ENCODE results near the gene PPIH. TPM values are rescaled to one million over a fixed set of nuclear protein-coding genes. Genes with fewer than 3 reads are reported as not detected.
A peak's percentile ranks its signal among the peaks of the same experiment; 100 is the strongest.

The PPIH gene
- total RNA-seq, 2 donors from 2014 or later, result 63.3 to 73.2 TPM

DNA sequence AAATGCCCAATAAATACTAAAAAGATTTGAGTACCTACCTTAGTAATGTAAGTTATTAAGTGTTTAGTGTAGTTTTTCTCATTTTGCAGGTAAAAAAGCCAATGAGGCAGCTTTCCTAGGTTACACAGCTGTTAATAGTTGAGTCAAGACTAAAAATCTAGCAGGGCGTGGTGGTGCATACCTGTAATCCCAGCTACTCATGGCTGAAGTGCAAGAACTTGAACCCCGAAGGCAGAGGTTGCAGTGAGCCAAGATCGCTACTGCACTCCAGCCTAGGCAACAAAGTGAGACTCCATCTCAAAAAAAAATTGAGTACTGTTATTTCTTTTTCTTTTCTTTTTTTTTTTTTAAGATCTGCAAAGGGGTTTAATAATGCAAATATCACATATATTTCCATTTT, 31.7 kb downstream of the PPIH start:
- no peaks in the 10 kb centered on the region for H3K27me3 Mint-ChIP-seq (ENCODE audit: insufficient read depth)
- H3K36me3 Mint-ChIP-seq (ENCODE audit: low read depth), result peaks cover 36% of the 10 kb centered on the region
- no peak overlapping the region for H3K27ac Mint-ChIP-seq
- Histone ChIP-seq H3K9ac (ENCODE audit: extremely low read depth, low read length, poor library complexity, severe bottlenecking) (no peak overlapping the region), H3K4me1 (ENCODE audit: control insufficient read depth, insufficient read depth, low read length) (peaks cover 35% of the 10 kb centered on the region), H3K27ac (ENCODE audit: low read depth, low read length) (no peak overlapping the region), H3K4me3 (ENCODE audit: low read length) (no peak overlapping the region), H3K9me3 (ENCODE audit: control insufficient read depth, low read length) (no peaks in the 10 kb centered on the region), H3K27me3 (ENCODE audit: control insufficient read depth, insufficient read depth, low read length, poor library complexity, severe bottlenecking) (no peaks in the 10 kb centered on the region), H3K36me3 (ENCODE audit: control insufficient read depth, insufficient read depth, low read length) (peaks cover 67% of the 10 kb centered on the region)
- H3K4me1 Mint-ChIP-seq, result peaks cover 60% of the 10 kb centered on the region
- no peak overlapping the region for H3K4me3 Mint-ChIP-seq
- no peaks in the 10 kb centered on the region for H3K9me3 Mint-ChIP-seq
- DNase-seq, result no peak
- TF ChIP-seq, protein P1, sequence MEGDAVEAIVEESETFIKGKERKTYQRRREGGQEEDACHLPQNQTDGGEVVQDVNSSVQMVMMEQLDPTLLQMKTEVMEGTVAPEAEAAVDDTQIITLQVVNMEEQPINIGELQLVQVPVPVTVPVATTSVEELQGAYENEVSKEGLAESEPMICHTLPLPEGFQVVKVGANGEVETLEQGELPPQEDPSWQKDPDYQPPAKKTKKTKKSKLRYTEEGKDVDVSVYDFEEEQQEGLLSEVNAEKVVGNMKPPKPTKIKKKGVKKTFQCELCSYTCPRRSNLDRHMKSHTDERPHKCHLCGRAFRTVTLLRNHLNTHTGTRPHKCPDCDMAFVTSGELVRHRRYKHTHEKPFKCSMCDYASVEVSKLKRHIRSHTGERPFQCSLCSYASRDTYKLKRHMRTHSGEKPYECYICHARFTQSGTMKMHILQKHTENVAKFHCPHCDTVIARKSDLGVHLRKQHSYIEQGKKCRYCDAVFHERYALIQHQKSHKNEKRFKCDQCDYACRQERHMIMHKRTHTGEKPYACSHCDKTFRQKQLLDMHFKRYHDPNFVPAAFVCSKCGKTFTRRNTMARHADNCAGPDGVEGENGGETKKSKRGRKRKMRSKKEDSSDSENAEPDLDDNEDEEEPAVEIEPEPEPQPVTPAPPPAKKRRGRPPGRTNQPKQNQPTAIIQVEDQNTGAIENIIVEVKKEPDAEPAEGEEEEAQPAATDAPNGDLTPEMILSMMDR (conservative IDR thresholded peaks at IDR 0.05), result no peak
- 91 to 100% methylated on average over 1 to 3 of the region's 3 CpGs for WGBS, 2 experiments (ENCODE audit: insufficient coverage in 1 of 2, insufficient read length in 1 of 2)

DNA sequence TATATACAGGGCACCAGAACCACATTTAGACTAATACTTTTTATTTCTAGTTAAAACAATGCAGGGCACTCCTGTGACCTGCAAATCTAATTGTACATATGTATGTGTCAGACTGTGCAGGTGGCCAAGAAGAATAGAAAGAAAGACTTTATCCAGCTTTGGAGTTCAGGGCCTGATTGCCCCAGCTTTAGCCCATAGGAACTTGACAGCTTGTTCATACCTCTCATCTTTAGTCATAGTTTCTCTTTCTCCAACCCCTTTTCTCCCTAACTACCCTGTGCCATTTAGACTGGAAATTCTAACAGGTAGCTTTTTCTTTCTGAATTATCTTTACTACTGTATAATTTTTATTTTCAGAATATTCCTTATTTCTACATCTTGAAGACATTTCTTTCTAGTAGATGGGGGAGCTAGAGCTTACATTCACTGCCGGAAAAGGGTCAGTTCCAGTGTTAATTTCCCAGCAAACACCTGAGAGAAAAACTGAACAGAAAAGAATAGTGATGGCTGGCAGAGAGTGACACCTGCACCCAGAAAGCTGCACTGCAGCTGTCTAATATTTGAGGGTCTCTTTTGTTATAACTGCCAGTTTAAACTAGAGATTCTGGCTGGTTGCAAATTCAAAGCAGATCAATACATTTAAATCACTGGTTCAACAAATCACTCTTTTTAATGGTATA, 32.4 kb downstream of the PPIH start:
- H3K36me3 ChIP-seq (ENCODE audit: control insufficient read depth, insufficient read depth, low read length), result peaks cover 67% of the 10 kb centered on the region
- no peak overlapping the region for H3K4me3 Mint-ChIP-seq
- H3K4me1 Mint-ChIP-seq, result peaks cover 53% of the 10 kb centered on the region

DNA sequence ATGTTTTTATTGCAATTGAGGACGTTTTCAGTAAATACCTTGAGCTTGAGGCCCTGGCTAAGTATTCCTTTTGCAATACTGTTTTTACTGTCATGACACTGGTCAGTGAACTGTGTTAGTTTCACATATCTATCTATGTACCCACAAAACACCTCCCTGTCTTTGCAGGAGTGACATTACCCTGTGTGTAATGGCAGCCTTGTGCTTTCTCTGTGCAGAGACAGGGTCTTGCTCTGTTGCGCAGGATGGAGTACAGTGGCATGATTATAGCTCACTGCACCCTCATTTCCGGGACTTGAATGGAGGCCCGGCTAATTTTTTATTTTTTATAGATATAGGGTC, 32.9 kb downstream of the PPIH start:
- peaks cover 44% of the 10 kb centered on the region for H3K36me3 Mint-ChIP-seq (ENCODE audit: low read depth)
- no peak for DNase-seq
- Histone ChIP-seq H3K9me3 (ENCODE audit: control insufficient read depth, low read length) (no peaks in the 10 kb centered on the region), H3K27me3 (ENCODE audit: control insufficient read depth, insufficient read depth, low read length, poor library complexity, severe bottlenecking) (no peaks in the 10 kb centered on the region), H3K27ac (ENCODE audit: low read depth, low read length) (no peak overlapping the region), H3K9ac (ENCODE audit: extremely low read depth, low read length, poor library complexity, severe bottlenecking) (no peak overlapping the region), H3K36me3 (ENCODE audit: control insufficient read depth, insufficient read depth, low read length) (peaks cover 67% of the 10 kb centered on the region), H3K4me1 (ENCODE audit: control insufficient read depth, insufficient read depth, low read length) (peaks cover 27% of the 10 kb centered on the region), H3K4me3 (ENCODE audit: low read length) (no peak overlapping the region)
- WGBS, 2 experiments (ENCODE audit: insufficient coverage in 1 of 2, insufficient read length in 1 of 2), result 93 to 100% methylated on average over 3 to 4 of the region's 4 CpGs
- no peaks in the 10 kb centered on the region for H3K27me3 Mint-ChIP-seq (ENCODE audit: insufficient read depth)
- no peak overlapping the region for H3K4me3 Mint-ChIP-seq
- TF ChIP-seq, protein P1 (conservative IDR thresholded peaks at IDR 0.05), result no peak
- peaks cover 50% of the 10 kb centered on the region for H3K4me1 Mint-ChIP-seq
- H3K27ac Mint-ChIP-seq, result no peak overlapping the region
- no peaks in the 10 kb centered on the region for H3K9me3 Mint-ChIP-seq

More for the DNA sequence above, 32.4 kb downstream of the PPIH start:
- DNase-seq, result no peak
- H3K27me3 Mint-ChIP-seq (ENCODE audit: insufficient read depth), result no peaks in the 10 kb centered on the region
- H3K27ac ChIP-seq (ENCODE audit: low read depth, low read length), result no peak overlapping the region
- TF ChIP-seq, protein P1 (conservative IDR thresholded peaks at IDR 0.05), result peak; percentile 44
- H3K4me3 ChIP-seq (ENCODE audit: low read length), result no peak overlapping the region
- peaks cover 39% of the 10 kb centered on the region for H3K36me3 Mint-ChIP-seq (ENCODE audit: low read depth)
- no peaks in the 10 kb centered on the region for H3K27me3 ChIP-seq (ENCODE audit: control insufficient read depth, insufficient read depth, low read length, poor library complexity, severe bottlenecking)
- H3K27ac Mint-ChIP-seq, result no peak overlapping the region
- WGBS, 2 experiments (ENCODE audit: insufficient coverage in 1 of 2, insufficient read length in 1 of 2), result 86% methylated on average over 1 of the region's 1 CpG; no CpG with 5 or more reads in 1 of the 2 experiments
- H3K4me1 ChIP-seq (ENCODE audit: control insufficient read depth, insufficient read depth, low read length), result peaks cover 32% of the 10 kb centered on the region
- no peaks in the 10 kb centered on the region for H3K9me3 ChIP-seq (ENCODE audit: control insufficient read depth, low read length)
- H3K9ac ChIP-seq (ENCODE audit: extremely low read depth, low read length, poor library complexity, severe bottlenecking), result no peak overlapping the region
- no peaks in the 10 kb centered on the region for H3K9me3 Mint-ChIP-seq
